ENCODE results near the gene EHHADH. TPM values are rescaled to one million over a fixed set of nuclear protein-coding genes. Genes with fewer than 3 reads are reported as not detected.
A peak's percentile ranks its signal among the peaks of the same experiment; 100 is the strongest.
"Not testable (repeated sequence)": the region's sequence is repeated elsewhere in the genome, so short reads cannot be mapped to it uniquely, and the experiment has no call there.

EHHADH gene
- total RNA-seq, 1 experiment from 2014 or later, result 10.7 TPM

- TF ChIP-seq EZH2 (IDR thresholded peaks at IDR 0.05) (no peak), SRF (IDR thresholded peaks at IDR 0.05; ENCODE audit: low read depth) (no peak), POLR2A (IDR thresholded peaks at IDR 0.05; ENCODE audit: borderline replicate concordance, extremely low read depth, insufficient read depth, insufficient read length) (no peak), ATF3 (IDR thresholded peaks at IDR 0.05) (no peak), EZH2phosphoT487 (IDR thresholded peaks at IDR 0.05; ENCODE audit: borderline replicate concordance) (no peak), EGR1 (IDR thresholded peaks at IDR 0.05; ENCODE audit: low read depth) (no peak)
Measured at GRCh38 chr3:185254799-185255198, 950 bp upstream of the EHHADH start (continued).

- H2AFZ ChIP-seq (ENCODE audit: low read depth, low read length, poor library complexity, severe bottlenecking); H3K27me3 ChIP-seq (ENCODE audit: insufficient read depth, low read length); H4K20me1 ChIP-seq (ENCODE audit: insufficient read depth); POLR2A ChIA-PET; CTCF ChIA-PET; BruUV-seq (replicated peaks); H3K9me3 ChIP-seq (ENCODE audit: control insufficient read depth in 1 of 2, insufficient read depth in 1 of 2, low read depth in 1 of 2, low read length in 2 of 2); intact Hi-C loops (cut with micrococcal nuclease); H3K36me3 ChIP-seq (ENCODE audit: control insufficient read depth in 1 of 2, insufficient read depth in 2 of 2, low read length in 2 of 2); DNase-seq (ENCODE audit: low read depth, low spot score); H3K4me1 ChIP-seq (ENCODE audit: control insufficient read depth in 1 of 2, insufficient read depth in 2 of 2, low read length in 2 of 2); H3K9ac ChIP-seq (ENCODE audit: low read length); H3K27ac ChIP-seq (ENCODE audit: low read depth, low read length); RAD21 ChIA-PET (ENCODE audit: low non-redundant PET in 1 of 2, low total read pairs in 2 of 2, uncharacterized antibody in 2 of 2, unreplicated experiment in 2 of 2); H3K79me2 ChIP-seq (ENCODE audit: insufficient read depth, low read length); H3K9me2 ChIP-seq (ENCODE audit: insufficient read depth): not testable (repeated sequence)
- ATAC-seq, result peak; percentile 3; the same call in 1 of the 2 replicates
- Histone ChIP-seq H3K4me3 (replicated peaks in 1 of 2; ENCODE audit: low read depth in 1 of 2, low read length in 2 of 2) (peak overlapping the region; percentile 64 to 68; a peak in 3 of 4 replicates), H3K4me2 (ENCODE audit: low read length) (peak overlapping the region; percentile 94)
Measured at GRCh38 chr3:185253133-185253532, 716 bp downstream of the EHHADH start.

GRCh38 chr3:185251272-185251671, 2.6 kb downstream of the EHHADH start:
- no peak for DNase-seq (ENCODE audit: low read depth, low spot score)
- no peak overlapping the region for H3K4me3 ChIP-seq (replicated peaks in 1 of 2; ENCODE audit: low read depth in 1 of 2, low read length in 2 of 2)
- RAD21 ChIA-PET (ENCODE audit: low non-redundant PET in 1 of 2, low total read pairs in 2 of 2, uncharacterized antibody in 2 of 2, unreplicated experiment in 2 of 2), result no interaction called here
- no peak overlapping the region for H3K4me2 ChIP-seq (ENCODE audit: low read length)
- no peaks in the 10 kb centered on the region for H3K9me2 ChIP-seq (ENCODE audit: insufficient read depth)
- intact Hi-C loops (cut with micrococcal nuclease), result no loop called here
- H3K79me2 ChIP-seq (ENCODE audit: insufficient read depth, low read length), result no peaks in the 10 kb centered on the region
- no peaks in the 10 kb centered on the region for H3K9me3 ChIP-seq (ENCODE audit: control insufficient read depth in 1 of 2, insufficient read depth in 1 of 2, low read depth in 1 of 2, low read length in 2 of 2)
- peaks cover 0 to 10% of the 10 kb centered on the region in 2 experiments; a peak in 2 of 4 replicates for H3K4me1 ChIP-seq (ENCODE audit: control insufficient read depth in 1 of 2, insufficient read depth in 2 of 2, low read length in 2 of 2)
- H3K27ac ChIP-seq (ENCODE audit: low read depth, low read length), result no peak overlapping the region
- ATAC-seq, result no peak
- H3K36me3 ChIP-seq (ENCODE audit: control insufficient read depth in 1 of 2, insufficient read depth in 2 of 2, low read length in 2 of 2), result no peaks in the 10 kb centered on the region
- no peaks in the 10 kb centered on the region for H4K20me1 ChIP-seq (ENCODE audit: insufficient read depth)
- CTCF ChIA-PET, result no interaction called here
- TF ChIP-seq POLR2A (IDR thresholded peaks at IDR 0.05; ENCODE audit: borderline replicate concordance, extremely low read depth, insufficient read depth, insufficient read length) (no peak), ELF1 (IDR thresholded peaks at IDR 0.05; ENCODE audit: borderline replicate concordance, low read depth) (no peak), RAD21 (IDR thresholded peaks at IDR 0.05; ENCODE audit: low read depth) (no peak), POLR2AphosphoS5 (IDR thresholded peaks at IDR 0.05; ENCODE audit: low read depth, low read length) (no peak), EGR1 (IDR thresholded peaks at IDR 0.05; ENCODE audit: low read depth) (no peak), SRF (IDR thresholded peaks at IDR 0.05; ENCODE audit: low read depth) (no peak), ZBTB33 (IDR thresholded peaks at IDR 0.05; ENCODE audit: extremely low read depth, insufficient replicate concordance, low read length) (no peak), YY1 (IDR thresholded peaks at IDR 0.05; ENCODE audit: extremely low read depth, insufficient replicate concordance, low read depth, low read length) (no peak), FOSL1 (IDR thresholded peaks at IDR 0.05; ENCODE audit: low read depth) (no peak), JUND (IDR thresholded peaks at IDR 0.05) (no peak)
- H2AFZ ChIP-seq (ENCODE audit: low read depth, low read length, poor library complexity, severe bottlenecking), result no peak overlapping the region
- POLR2A ChIA-PET, result no interaction called here
- no peak overlapping the region for H3K9ac ChIP-seq (ENCODE audit: low read length)
- no TSS peak for BruUV-seq (replicated peaks)
- H3K27me3 ChIP-seq (ENCODE audit: insufficient read depth, low read length), result no peaks in the 10 kb centered on the region

Measured in HCT116 (cell line).